Measurements from ENCODE around the gene ZNF598. TPM values are rescaled to one million over a fixed set of nuclear protein-coding genes. Genes with fewer than 3 reads are reported as not detected.
A peak's percentile ranks its signal among the peaks of the same experiment; 100 is the strongest.
"Not testable (repeated sequence)": the region's sequence is repeated elsewhere in the genome, so short reads cannot be mapped to it uniquely, and the experiment has no call there.

ZNF598 gene
- total and polyA plus RNA-seq, 4 donors = 2.7 to 28.4 (median 16.2) TPM

DNA sequence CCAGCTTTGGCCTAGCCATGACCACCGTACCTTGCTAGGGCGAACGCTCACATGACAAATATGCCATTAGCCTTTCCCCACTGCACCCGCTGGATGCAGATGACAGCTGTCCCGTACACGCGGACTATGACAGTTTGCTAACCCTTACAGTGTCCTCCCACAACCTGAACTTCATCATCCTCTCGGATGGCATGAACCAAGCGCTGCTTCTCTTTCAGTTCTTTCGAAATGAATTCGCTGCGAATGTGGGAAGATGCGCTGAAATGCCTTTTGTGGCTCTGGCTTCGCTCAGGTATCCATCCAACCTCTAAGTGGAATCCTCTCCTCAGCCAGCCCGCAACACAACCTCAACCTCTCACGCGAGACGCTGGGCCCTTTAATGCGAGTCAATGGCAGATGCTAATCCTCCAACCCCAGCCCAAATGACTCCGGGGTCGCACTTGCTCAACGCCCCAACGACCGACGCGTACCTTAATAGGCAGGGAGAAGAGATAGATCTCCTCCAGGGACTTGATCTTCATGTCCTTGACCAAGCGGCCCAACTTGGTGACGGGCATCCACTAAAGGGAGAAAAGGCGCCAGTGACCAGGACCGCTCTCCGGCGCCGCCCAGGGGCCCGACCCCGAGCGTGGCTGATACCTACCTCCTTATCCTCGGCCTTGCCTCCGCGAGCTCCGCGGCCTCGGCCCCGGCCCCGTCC is 45.7 kb downstream of the ZNF598 start:
- H3K4me3 ChIP-seq (ENCODE audit: low read depth in 1 of 3, low read length in 3 of 3) = peak overlapping the region; percentile 66 to 82 (median 77)
- peaks cover 4 to 33% (median 26%) of the 10 kb centered on the region in 4 donors for H3K4me1 ChIP-seq (ENCODE audit: control insufficient read depth in 4 of 4, insufficient read depth in 4 of 4, low read length in 3 of 4)
- H3K36me3 ChIP-seq (ENCODE audit: control insufficient read depth in 4 of 4, insufficient read depth in 3 of 4, low read depth in 1 of 4, low read length in 3 of 4) = peaks cover 0 to 26% (median 7%) of the 10 kb centered on the region in 4 donors
- peak; percentile 61 for DNase-seq (ENCODE audit: low spot score)
- H3K9me3 ChIP-seq (ENCODE audit: control insufficient read depth in 4 of 4, low read length in 3 of 4) = no peaks in the 10 kb centered on the region
- peak overlapping the region; percentile 58 to 73 for H3K9ac ChIP-seq (ENCODE audit: low read depth in 1 of 2, low read length in 2 of 2)
- 22% methylated on average over 44 of the region's 44 CpGs for WGBS
- TF ChIP-seq FOXA1 (IDR thresholded peaks at IDR 0.05) (no peak), SP1 (IDR thresholded peaks at IDR 0.05) (no peak), GABPA (IDR thresholded peaks at IDR 0.05 in 1 of 2, conservative IDR thresholded peaks at IDR 0.05 in 1 of 2) (no peak), NR2F2 (IDR thresholded peaks at IDR 0.05) (no peak), YY1 (IDR thresholded peaks at IDR 0.05) (no peak), EGR1 (IDR thresholded peaks at IDR 0.05; ENCODE audit: low read depth in 2 of 2) (no peak)
- TF ChIP-seq, protein P1, sequence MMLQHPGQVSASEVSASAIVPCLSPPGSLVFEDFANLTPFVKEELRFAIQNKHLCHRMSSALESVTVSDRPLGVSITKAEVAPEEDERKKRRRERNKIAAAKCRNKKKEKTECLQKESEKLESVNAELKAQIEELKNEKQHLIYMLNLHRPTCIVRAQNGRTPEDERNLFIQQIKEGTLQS (IDR thresholded peaks at IDR 0.05) = no peak
- peak overlapping the region; percentile 89 to 93 for H3K27ac ChIP-seq (ENCODE audit: low read depth in 1 of 2, low read length in 2 of 2)
- no peaks in the 10 kb centered on the region for H3K27me3 ChIP-seq (ENCODE audit: control insufficient read depth in 4 of 4, insufficient read depth in 4 of 4, low read length in 3 of 4)

DNA sequence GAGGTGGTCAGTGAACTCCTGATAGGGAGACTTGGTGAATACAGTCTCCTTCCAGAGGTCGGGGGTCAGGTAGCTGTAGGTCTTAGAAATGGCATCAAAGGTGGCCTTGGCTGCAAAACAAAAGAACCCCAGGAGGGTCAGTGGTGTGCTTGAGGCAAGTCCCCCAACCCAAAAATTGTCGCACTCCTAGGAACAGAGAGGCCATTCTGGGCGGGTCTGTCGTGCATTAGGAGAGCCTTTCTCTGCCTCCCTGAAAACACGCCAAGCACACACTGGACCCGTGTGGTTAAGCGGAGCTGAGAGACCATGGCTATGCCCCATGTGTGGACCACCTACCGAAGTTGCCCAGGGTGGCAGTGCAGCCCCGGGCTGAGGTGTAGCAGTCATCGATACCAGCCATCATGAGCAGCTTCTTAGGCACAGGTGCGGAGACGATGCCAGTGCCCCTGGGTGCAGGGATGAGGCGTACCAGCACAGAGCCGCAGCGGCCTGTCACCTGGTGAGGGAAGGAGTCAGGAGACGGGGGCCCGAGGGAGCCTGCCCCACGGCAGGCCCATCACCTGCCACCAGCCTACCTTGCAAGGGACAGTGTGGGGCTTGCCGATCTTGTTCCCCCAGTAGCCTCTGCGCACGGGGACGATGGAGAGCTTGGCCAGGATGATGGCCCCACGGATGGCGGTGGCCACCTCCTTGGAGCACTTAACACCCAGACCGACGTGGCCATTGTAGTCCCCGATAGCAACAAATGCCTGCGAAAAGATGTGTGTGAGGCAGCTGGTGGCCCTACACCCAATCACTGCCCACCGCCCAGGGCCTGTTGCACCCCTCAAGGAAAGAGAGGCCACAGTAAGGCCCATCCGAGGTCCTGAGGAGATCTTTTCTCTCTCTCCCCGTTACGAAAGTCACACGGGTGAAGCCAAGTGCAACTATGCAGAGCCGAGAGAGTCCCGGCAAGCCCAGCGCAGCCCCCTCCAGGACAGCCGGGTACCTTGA is 47.2 kb downstream of the ZNF598 start:
- H3K36me3 ChIP-seq (ENCODE audit: control insufficient read depth in 4 of 4, insufficient read depth in 3 of 4, low read depth in 1 of 4, low read length in 3 of 4) = peaks cover 0 to 26% (median 7%) of the 10 kb centered on the region in 4 donors
- 87% methylated on average over 37 of the region's 37 CpGs for WGBS
- H3K9me3 ChIP-seq (ENCODE audit: control insufficient read depth in 4 of 4, low read length in 3 of 4); DNase-seq (ENCODE audit: low spot score); H3K9ac ChIP-seq (ENCODE audit: low read depth in 1 of 2, low read length in 2 of 2); H3K27me3 ChIP-seq (ENCODE audit: control insufficient read depth in 4 of 4, insufficient read depth in 4 of 4, low read length in 3 of 4); H3K27ac ChIP-seq (ENCODE audit: low read depth in 1 of 2, low read length in 2 of 2); H3K4me3 ChIP-seq (ENCODE audit: low read depth in 1 of 3, low read length in 3 of 3): not testable (repeated sequence)
- H3K4me1 ChIP-seq (ENCODE audit: control insufficient read depth in 4 of 4, insufficient read depth in 4 of 4, low read length in 3 of 4) = peaks cover 7 to 38% (median 30%) of the 10 kb centered on the region in 4 donors

DNA sequence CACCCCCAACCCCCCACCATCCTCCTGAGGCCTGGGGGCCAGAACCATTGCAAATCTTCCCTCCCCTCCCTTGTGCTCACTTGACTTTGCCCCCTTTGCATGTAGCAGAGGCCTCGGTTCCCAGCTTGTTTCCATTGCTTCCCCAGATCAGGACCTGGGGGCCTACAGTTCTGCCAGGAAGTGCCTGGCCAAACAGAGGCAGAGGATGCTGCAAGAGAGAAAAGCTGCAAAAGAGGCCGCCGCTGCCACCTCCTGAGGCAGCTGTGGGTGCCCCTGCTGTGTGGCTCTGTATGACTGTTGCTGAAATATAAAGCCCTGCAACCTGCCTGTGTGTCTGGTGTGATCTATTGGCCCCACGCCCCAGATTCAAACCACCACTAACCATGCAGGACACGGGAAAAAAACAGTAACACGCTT is 48.0 kb downstream of the ZNF598 start:
- DNase-seq (ENCODE audit: low spot score) = no peak
- WGBS = 71% methylated on average over 6 of the region's 6 CpGs

More for the DNA sequence above, 48.0 kb downstream of the ZNF598 start:
- Histone ChIP-seq H3K27ac (ENCODE audit: low read depth in 1 of 2, low read length in 2 of 2) (no peak overlapping the region), H3K27me3 (ENCODE audit: control insufficient read depth in 4 of 4, insufficient read depth in 4 of 4, low read length in 3 of 4) (no peaks in the 10 kb centered on the region), H3K9ac (ENCODE audit: low read depth in 1 of 2, low read length in 2 of 2) (no peak overlapping the region), H3K9me3 (ENCODE audit: control insufficient read depth in 4 of 4, low read length in 3 of 4) (no peaks in the 10 kb centered on the region), H3K36me3 (ENCODE audit: control insufficient read depth in 4 of 4, insufficient read depth in 3 of 4, low read depth in 1 of 4, low read length in 3 of 4) (peaks cover 0 to 26% (median 7%) of the 10 kb centered on the region in 4 donors), H3K4me1 (ENCODE audit: control insufficient read depth in 4 of 4, insufficient read depth in 4 of 4, low read length in 3 of 4) (peaks cover 7 to 38% (median 30%) of the 10 kb centered on the region in 4 donors), H3K4me3 (ENCODE audit: low read depth in 1 of 3, low read length in 3 of 3) (no peak overlapping the region)
- TF ChIP-seq RAD21 (IDR thresholded peaks at IDR 0.05) (no peak), GABPA (IDR thresholded peaks at IDR 0.05 in 1 of 2, conservative IDR thresholded peaks at IDR 0.05 in 1 of 2) (no peak), TAF1 (conservative IDR thresholded peaks at IDR 0.05) (no peak), HNF4G (IDR thresholded peaks at IDR 0.05) (no peak), YY1 (IDR thresholded peaks at IDR 0.05) (no peak)
- TF ChIP-seq, protein P1 (IDR thresholded peaks at IDR 0.05) = no peak
- TF ChIP-seq, protein P2, sequence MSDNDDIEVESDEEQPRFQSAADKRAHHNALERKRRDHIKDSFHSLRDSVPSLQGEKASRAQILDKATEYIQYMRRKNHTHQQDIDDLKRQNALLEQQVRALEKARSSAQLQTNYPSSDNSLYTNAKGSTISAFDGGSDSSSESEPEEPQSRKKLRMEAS (IDR thresholded peaks at IDR 0.05) = no peak
